HepG2 (cell line): ENCODE data around the gene NELFB. TPM values are rescaled to one million over a fixed set of nuclear protein-coding genes. Genes with fewer than 3 reads are reported as not detected.

Experiments used
- ATAC-seq: fragments of 200-7000 bp; cut with Tn5 transposase; 3 replicates; pipeline ENCODE4 v1.9.1; 2020; ENCODE audit warnings: mild to moderate bottlenecking, moderate library complexity
- BruUV-seq: library from RNA; stranded (reverse); fragments of 400-500 nt; replicated peaks from 2 replicates; lab custom pipeline; 2021; lab: Mats Ljungman, UMichigan
- CTCF ChIA-PET: fragments of 300-600 bp; formaldehyde crosslinking; extraction: SDS; loops from one replicate; lab custom pipeline; 2021; ENCODE audit warnings: low total read pairs, inconsistent platforms, low intra/inter-chr PET ratio; lab: Yijun Ruan, JAX
- POLR2A ChIA-PET: fragments of 350-600 bp; sonication (Branson Sonifier 250); formaldehyde crosslinking; loops from one replicate; lab custom pipeline; 2020; ENCODE audit warnings: antibody characterized with exemption, inconsistent platforms; lab: Yijun Ruan, JAX
- DNase-seq: peaks from one replicate; pipeline ENCODE4 v3.0.0-alpha.2; 2015; ENCODE audit warnings: low spot score
- FAIRE-seq: peaks from 3 replicates; lab custom pipeline; 2011; peaks lifted over from hg19 to GRCh38; lab: Jason Lieb, UNC
- H2AFZ ChIP-seq: one replicate; pipeline ENCODE4 v1.6.1; 2011; ENCODE audit warnings: low read length, inconsistent platforms
- H3K27ac ChIP-seq: fragments of 300-600 bp; 3 replicates; pipeline ENCODE4 v1.8.0; 2011; ENCODE audit warnings: mixed run types, mild to moderate bottlenecking, mixed read lengths, low read length, inconsistent platforms; ENCODE audit not compliant: insufficient read depth; ENCODE audit errors: extremely low read length
- H3K27me3 ChIP-seq, 2 experiments: fragments of 200-600 bp in 1 of 2; 2 replicates in 1 of 2; 3 replicates in 1 of 2; pipeline versions ENCODE4 v1.6.0 to v1.8.0; 2011; ENCODE audit warnings: low read length in 2 of 2, mild to moderate bottlenecking in 2 of 2, moderate library complexity in 2 of 2, inconsistent platforms in 1 of 2; ENCODE audit not compliant: insufficient read depth in 2 of 2, control insufficient read depth in 1 of 2
- H3K36me3 ChIP-seq, 2 experiments: fragments of 200-600 bp in 1 of 2; replicated peaks in 1 of 2; 2 replicates in 1 of 2; 3 replicates in 1 of 2; pipeline versions ENCODE4 v1.5.1 to v1.8.0; 2011; ENCODE audit warnings: low read length in 2 of 2, inconsistent platforms in 1 of 2; ENCODE audit not compliant: insufficient read depth in 2 of 2, control insufficient read depth in 1 of 2
- H3K4me1 ChIP-seq: 2 replicates; pipeline ENCODE4 v1.5.1; 2012; ENCODE audit warnings: low read length, inconsistent platforms; ENCODE audit not compliant: insufficient read depth
- H3K4me2 ChIP-seq: 2 replicates; pipeline ENCODE4 v1.6.0; 2011; ENCODE audit warnings: low read depth, low read length, inconsistent platforms
- H3K4me3 ChIP-seq, 3 experiments: fragments of 200-600 bp in 1 of 3; sonication (generic), shearing (Covaris generic) in 1 of 3; replicated peaks in 1 of 3; 2 replicates each; pipeline ENCODE4 v1.5.1; 2011 to 2016; ENCODE audit warnings: low read length in 3 of 3, inconsistent platforms in 2 of 3, low read depth in 2 of 3, mild to moderate bottlenecking in 2 of 3, control low read depth in 1 of 3, mixed read lengths in 1 of 3; ENCODE audit not compliant: insufficient read depth in 1 of 3
- H3K79me2 ChIP-seq: one replicate; pipeline ENCODE4 v1.6.1; 2011; ENCODE audit warnings: low read length, inconsistent platforms; ENCODE audit not compliant: insufficient read depth
- H3K9ac ChIP-seq: 2 replicates; pipeline ENCODE4 v1.6.0; 2011; ENCODE audit warnings: mild to moderate bottlenecking, low read depth, low read length, inconsistent platforms; ENCODE audit not compliant: insufficient read depth
- H3K9me3 ChIP-seq: 2 replicates; pipeline ENCODE4 v1.5.1; 2012; ENCODE audit warnings: mild to moderate bottlenecking, low read length
- H4K20me1 ChIP-seq: 2 replicates; pipeline ENCODE4 v1.6.0; 2011; ENCODE audit warnings: inconsistent platforms, mild to moderate bottlenecking, low read length, moderate library complexity; ENCODE audit not compliant: insufficient read depth
- AGO2 ChIP-seq: fragments of 200-400 bp; formaldehyde crosslinking; optimal IDR thresholded peaks from 2 replicates; pipeline ENCODE3; 2017; ENCODE audit warnings: mild to moderate bottlenecking, low read depth, low read length, moderate library complexity
- ARNT ChIP-seq: fragments of 450-650 bp; IDR thresholded peaks from 2 replicates; pipeline ENCODE4 v1.6.1; 2017
- ATF2 ChIP-seq: sonication (generic); formaldehyde crosslinking; IDR thresholded peaks from 2 replicates; pipeline ENCODE4 v1.4.0; 2020; ENCODE audit warnings: missing genetic modification reagents
- CBFB ChIP-seq: sonication (generic); formaldehyde crosslinking; IDR thresholded peaks from 2 replicates; pipeline ENCODE4 v1.4.0; 2020; ENCODE audit warnings: missing genetic modification reagents
- EP300 ChIP-seq, 3 experiments: sonication (generic) in 1 of 3; formaldehyde crosslinking in 1 of 3; IDR thresholded peaks; 2 replicates each; pipeline versions ENCODE4 v1.5.1 to v1.6.1; 2011 to 2020; ENCODE audit warnings: low read depth in 2 of 3, low read length in 2 of 3, borderline replicate concordance in 1 of 3, improper control_type of control experiment in 1 of 3, mild to moderate bottlenecking in 1 of 3, missing genetic modification reagents in 1 of 3, moderate library complexity in 1 of 3
- FLYWCH1 ChIP-seq: sonication (generic); formaldehyde crosslinking; IDR thresholded peaks from 2 replicates; pipeline ENCODE4 v1.8.1; 2023; ENCODE audit warnings: mild to moderate bottlenecking, missing genetic modification reagents
- FOXC1 ChIP-seq: sonication (generic); formaldehyde crosslinking; IDR thresholded peaks from 2 replicates; pipeline ENCODE4 v1.8.0; 2022; ENCODE audit warnings: mild to moderate bottlenecking, missing genetic modification reagents, borderline replicate concordance
- FOXO4 ChIP-seq: sonication (generic); formaldehyde crosslinking; conservative IDR thresholded peaks from 2 replicates; pipeline ENCODE4 v1.8.1; 2023; ENCODE audit warnings: missing genetic modification reagents
- PATZ1 ChIP-seq: sonication (generic); formaldehyde crosslinking; IDR thresholded peaks from 2 replicates; pipeline ENCODE4 v1.4.0; 2020; ENCODE audit warnings: missing genetic modification reagents
- SIX1 ChIP-seq: sonication (generic); formaldehyde crosslinking; IDR thresholded peaks from 2 replicates; pipeline ENCODE4 v1.4.0; 2020; ENCODE audit warnings: missing genetic modification reagents, borderline replicate concordance
- SIX4 ChIP-seq: sonication (generic); formaldehyde crosslinking; IDR thresholded peaks from 2 replicates; pipeline ENCODE4 v1.4.0; 2020; ENCODE audit warnings: missing genetic modification reagents
- ZBTB44 ChIP-seq: sonication (generic); formaldehyde crosslinking; IDR thresholded peaks from 2 replicates; pipeline ENCODE4 v1.4.0; 2020; ENCODE audit warnings: missing genetic modification reagents
- ZNF414 ChIP-seq: sonication (generic); formaldehyde crosslinking; IDR thresholded peaks from 2 replicates; pipeline ENCODE4 v1.5.0; 2020; ENCODE audit warnings: missing genetic modification reagents
- ZSCAN12 ChIP-seq: sonication (generic); formaldehyde crosslinking; IDR thresholded peaks from 2 replicates; pipeline ENCODE4 v1.9.0; 2021; ENCODE audit warnings: mild to moderate bottlenecking, missing genetic modification reagents
- WGBS: methylation state at CpG from one replicate; pipeline ENCODE4 v1.1.6; 2017; ENCODE audit warnings: low lambda C conversion rate; 5-methylcytosine and 5-hydroxymethylcytosine counted together
- in situ Hi-C: cut with HindIII; loops from 2 replicates; pipeline ENCODE4 v1.10.0; 2017; ENCODE audit warnings: low pct_unique_long_range_greater_than_20kb; ENCODE audit not compliant: extremely low pct_ligation_motif_present
- intact Hi-C: fragments of 100-400 bp; cut with micrococcal nuclease; formaldehyde crosslinking; loops from one replicate; pipeline ENCODE4 v1.10.0; 2022; ENCODE audit not compliant: unreplicated experiment
- polyA plus RNA-seq, 8 experiments: library from polyadenylated mRNA; depleted of rRNA in 3 of 8; stranded (reverse) in 7 of 8; unstranded in 1 of 8; fragments of >200 nt; fragmentation: Illumina TruSeq in 4 of 8; extraction: Trizol in 4 of 8; gene quantifications; 2 replicates each; pipeline versions ENCODE4 v1.2.1 to v1.2.3, GENCODE V29; 2011 to 2016; ENCODE audit warnings: low read depth in 4 of 8, missing spikeins in 1 of 8, mixed read lengths in 1 of 8; ENCODE audit not compliant: insufficient read depth in 1 of 8
- total RNA-seq, 5 experiments: library from RNA; depleted of rRNA; stranded (reverse); fragments of >200 nt; fragmentation: Illumina TruSeq; extraction: Trizol; gene quantifications; 2 replicates each; pipeline ENCODE4 v1.2.3, GENCODE V29; 2016; ENCODE audit warnings: low read depth in 1 of 5

The NELFB gene
- total and polyA plus RNA-seq, 2 of the 13 experiments (the other 11 are each of a cell fraction or from before 2014, with no cell fraction given), result 26.5 to 45.8 TPM

GRCh38 chr9:137236936-137237421, 18.1 kb upstream of the NELFB start:
- ATAC-seq, result no peak
- H3K9me3 ChIP-seq, result no peaks in the 10 kb centered on the region
- ChIA-PET POLR2A (interaction anchor here (0.6 to 7.4 kb wide), 20 partner anchors 10 to 181 kb away, joined by 3 to 78 read pairs (median 4); partner anchors contain the start of genes ANAPC2, CYSRT1, LRRC26 and MAN1B1), CTCF (interaction anchor here (1.0 to 2.6 kb wide), 6 partner anchors 9 to 118 kb away, joined by 3 to 19 read pairs (median 3); partner anchors contain the start of genes ANAPC2 and SSNA1)
- H3K79me2 ChIP-seq, result peaks cover 20% of the 10 kb centered on the region
- peaks cover 0 to 2% of the 10 kb centered on the region in 2 experiments; a peak in 1 of 5 replicates for H3K36me3 ChIP-seq
- 20% methylated on average over 1 of the region's 11 CpGs for WGBS
- H4K20me1 ChIP-seq, result peaks cover 4% of the 10 kb centered on the region
- intact Hi-C loops (loop anchor here (2.0 kb wide), 1 partner anchor 14 kb away; the partner anchor contains the start of gene RNF208), in situ Hi-C loops (no loop called here)
- peak overlapping the region; percentile 85 for H3K4me2 ChIP-seq
- no peak overlapping the region for H2AFZ ChIP-seq
- FAIRE-seq, result no peak
- peak; percentile 13 for TF ChIP-seq AGO2
- no peak for TF ChIP-seq ZBTB44 (CRISPR knock-in tag)
- no peak for TF ChIP-seq CBFB (CRISPR knock-in tag)
- peak; percentile 41; the same call in 1 of the 2 replicates for TF ChIP-seq ZNF414
- TF ChIP-seq SIX4 (CRISPR knock-in tag), result peak; percentile 53; the same call in 1 of the 2 replicates
- TF ChIP-seq FOXC1 (CRISPR knock-in tag), result 0 out of 2 replicates have a peak, but pooled peaks have one; percentile 4
- 0 out of 2 replicates have a peak, but pooled peaks have one; percentile 27 for TF ChIP-seq FOXO4 (CRISPR knock-in tag)
- no peak for TF ChIP-seq EP300 (IDR thresholded peaks at IDR 0.05; ENCODE audit: low read depth in 2 of 2, low read length in 2 of 2)
- no peak for TF ChIP-seq EP300 (CRISPR knock-in tag; IDR thresholded peaks at IDR 0.05; ENCODE audit: borderline replicate concordance)
- 0 out of 2 replicates have a peak, but pooled peaks have one; percentile 33 for TF ChIP-seq SIX1 (CRISPR knock-in tag)
- TF ChIP-seq ZSCAN12 (CRISPR knock-in tag), result 0 out of 2 replicates have a peak, but pooled peaks have one; percentile 48
- TF ChIP-seq ARNT, result no peak
- TF ChIP-seq PATZ1 (CRISPR knock-in tag), result peak; percentile 29; the same call in 1 of the 2 replicates
- no peak for TF ChIP-seq ATF2 (CRISPR knock-in tag)
- no peak for TF ChIP-seq FLYWCH1 (CRISPR knock-in tag)
- H3K27ac ChIP-seq, result peak overlapping the region; percentile 30
- peak overlapping the region; percentile 47 to 81 (median 72); a peak in 5 of 6 replicates for H3K4me3 ChIP-seq
- H3K9ac ChIP-seq, result peak overlapping the region; percentile 66
- no TSS peak for BruUV-seq
- H3K27me3 ChIP-seq, result no peaks in the 10 kb centered on the region
- no peak for DNase-seq
- peaks cover 49% of the 10 kb centered on the region for H3K4me1 ChIP-seq
